K562 (cell line): ENCODE measurements around the gene TMEM87B. TPM values are rescaled to one million over a fixed set of nuclear protein-coding genes. Genes with fewer than 3 reads are reported as not detected.
"Not testable (repeated sequence)": the region's sequence is repeated elsewhere in the genome, so short reads cannot be mapped to it uniquely, and the experiment has no call there.

Experiments
- ATAC-seq: fragments of 200-7000 bp; cut with Tn5 transposase; 3 replicates; pipeline ENCODE4 v1.9.1; 2020; ENCODE audit warnings: moderate library complexity
- BruUV-seq: library from RNA; stranded (reverse); fragments of 400-500 nt; replicated peaks from 2 replicates; lab custom pipeline; 2021; lab: Mats Ljungman, UMichigan
- CTCF ChIA-PET: fragments of 300-600 bp; formaldehyde crosslinking; extraction: SDS; loops from one replicate; lab custom pipeline; 2021; ENCODE audit warnings: low intra/inter-chr PET ratio; lab: Yijun Ruan, JAX
- POLR2A ChIA-PET: fragments of 300-600, 350-650 bp; sonication (Branson Sonifier 250); formaldehyde crosslinking; extraction: SDS; loops from one replicate; lab custom pipeline; 2021; ENCODE audit warnings: antibody characterized with exemption, inconsistent platforms; lab: Yijun Ruan, JAX
- DNase-seq, 4 experiments: peaks; one replicate each; pipeline versions ENCODE4 v3.0.0 to v3.0.0-alpha.2; 2011 to 2018; ENCODE audit warnings: low spot score in 3 of 4, mixed read lengths in 3 of 4; ENCODE audit errors: extremely low read depth in 1 of 4
- FAIRE-seq: peaks from 2 replicates; lab custom pipeline; 2011; peaks lifted over from hg19 to GRCh38; lab: Jason Lieb, UNC
- H2AFZ ChIP-seq: 2 replicates; pipeline ENCODE4 v1.6.0; 2011; ENCODE audit warnings: low read depth, low read length, control low read depth, inconsistent platforms
- H3K27ac ChIP-seq: fragments of 200-600 bp; 3 replicates; pipeline ENCODE4 v1.8.0; 2011; ENCODE audit warnings: low read depth, mild to moderate bottlenecking, control low read depth, inconsistent platforms, low read length, moderate library complexity, mixed read lengths; ENCODE audit errors: extremely low read depth
- H3K27me3 ChIP-seq, 2 experiments: fragments of 300-600 bp in 1 of 2; 2 replicates in 1 of 2; 3 replicates in 1 of 2; pipeline versions ENCODE4 v1.6.0 to v1.8.0; 2011; ENCODE audit warnings: inconsistent platforms in 2 of 2, low read length in 2 of 2, mild to moderate bottlenecking in 1 of 2, mixed read lengths in 1 of 2, moderate library complexity in 1 of 2; ENCODE audit not compliant: control insufficient read depth in 2 of 2, insufficient read depth in 2 of 2
- H3K36me3 ChIP-seq: fragments of 300-600 bp; 3 replicates; pipeline ENCODE4 v1.8.0; 2011; ENCODE audit warnings: mild to moderate bottlenecking, low read length, inconsistent platforms; ENCODE audit not compliant: control insufficient read depth, insufficient read depth
- H3K4me1 ChIP-seq, 2 experiments: fragments of 200-600 bp in 1 of 2; replicated peaks in 1 of 2; 2 replicates in 1 of 2; 3 replicates in 1 of 2; pipeline versions ENCODE4 v1.5.1 to v1.8.0; 2011; ENCODE audit warnings: inconsistent platforms in 2 of 2, low read length in 2 of 2, mild to moderate bottlenecking in 1 of 2, mixed read lengths in 1 of 2, moderate library complexity in 1 of 2; ENCODE audit not compliant: control insufficient read depth in 2 of 2, insufficient read depth in 2 of 2
- H3K4me2 ChIP-seq: 2 replicates; pipeline ENCODE4 v1.6.1; 2011; ENCODE audit warnings: low read length, control low read depth, inconsistent platforms, mixed read lengths; ENCODE audit not compliant: insufficient read depth
- H3K4me3 ChIP-seq: fragments of 200-600 bp; sonication (generic), shearing (Covaris generic); 2 replicates; pipeline ENCODE4 v1.5.1; 2016; ENCODE audit warnings: control low read depth, inconsistent platforms
- H3K79me2 ChIP-seq: fragments of 200-600 bp; 3 replicates; pipeline ENCODE4 v1.8.0; 2011; ENCODE audit warnings: low read length, inconsistent platforms; ENCODE audit not compliant: control insufficient read depth, insufficient read depth
- H3K9ac ChIP-seq, 2 experiments: 2 replicates each; pipeline versions ENCODE4 v1.6.0 to v1.6.1; 2011; ENCODE audit warnings: low read depth in 2 of 2, low read length in 2 of 2, control low read depth in 1 of 2, inconsistent platforms in 1 of 2, mild to moderate bottlenecking in 1 of 2, mixed read lengths in 1 of 2; ENCODE audit not compliant: insufficient read depth in 1 of 2
- H3K9me1 ChIP-seq: one replicate; pipeline ENCODE4 v1.6.0; 2011; ENCODE audit warnings: inconsistent platforms, mild to moderate bottlenecking, low read length, moderate library complexity; ENCODE audit not compliant: control insufficient read depth, insufficient read depth
- H3K9me3 ChIP-seq: replicated peaks from 2 replicates; pipeline ENCODE4 v1.5.1; 2011; ENCODE audit warnings: low read depth, low read length, inconsistent platforms; ENCODE audit not compliant: control insufficient read depth, insufficient read depth
- H4K20me1 ChIP-seq: replicated peaks from 2 replicates; pipeline ENCODE4 v1.6.1; 2011; ENCODE audit warnings: low read length, inconsistent platforms, mixed read lengths; ENCODE audit not compliant: control insufficient read depth, insufficient read depth
- WGBS: fragments of 100-300 bp; shearing (Covaris generic); methylation state at CpG from one replicate; pipeline ENCODE4 v1.1.6; 2016; ENCODE audit warnings: low coverage, mixed read lengths; ENCODE audit not compliant: insufficient coverage; ENCODE audit errors: missing lambda C conversion rate; 5-methylcytosine and 5-hydroxymethylcytosine counted together
- in situ Hi-C: fragments of 300-500 bp; cut with MboI; formaldehyde crosslinking; loops from 4 replicates; pipeline ENCODE4 v1.15.0; 2018; ENCODE audit warnings: inconsistent platforms, mixed read lengths
- intact Hi-C: fragments of 100-400 bp; cut with micrococcal nuclease; formaldehyde crosslinking; loops from 2 replicates; pipeline ENCODE4 v1.14.2; 2022
- polyA plus RNA-seq, 8 experiments: library from polyadenylated mRNA; depleted of rRNA in 4 of 8; stranded (reverse) in 5 of 8; unstranded in 3 of 8; fragments of >200 nt; fragmentation: Nextera tagmentation in 2 of 8; fragmentation: Illumina TruSeq in 1 of 8; extraction: Ambion mirVana in 2 of 8; extraction: Trizol in 1 of 8; gene quantifications; 2 replicates each; pipeline versions ENCODE4 v1.2.1 to v1.2.3, GENCODE V29; 2011 to 2014; ENCODE audit warnings: inconsistent platforms in 1 of 8, missing spikeins in 1 of 8
- total RNA-seq, 7 experiments: library from RNA; depleted of rRNA in 6 of 7; stranded (reverse); fragments of >200 nt in 6 of 7; fragmentation: Illumina TruSeq in 2 of 7; extraction: Trizol in 2 of 7; gene quantifications; 2 replicates each; pipeline versions ENCODE4 v1.2.1 to v1.2.3, GENCODE V29; 2011 to 2021; ENCODE audit warnings: low replicate concordance in 1 of 7

TMEM87B gene
- total and polyA plus RNA-seq, 9 of the 15 experiments (the other 6 are each of a cell fraction or from before 2014, with no cell fraction given), result 3.7 to 17.1 (median 11.0) TPM

DNA sequence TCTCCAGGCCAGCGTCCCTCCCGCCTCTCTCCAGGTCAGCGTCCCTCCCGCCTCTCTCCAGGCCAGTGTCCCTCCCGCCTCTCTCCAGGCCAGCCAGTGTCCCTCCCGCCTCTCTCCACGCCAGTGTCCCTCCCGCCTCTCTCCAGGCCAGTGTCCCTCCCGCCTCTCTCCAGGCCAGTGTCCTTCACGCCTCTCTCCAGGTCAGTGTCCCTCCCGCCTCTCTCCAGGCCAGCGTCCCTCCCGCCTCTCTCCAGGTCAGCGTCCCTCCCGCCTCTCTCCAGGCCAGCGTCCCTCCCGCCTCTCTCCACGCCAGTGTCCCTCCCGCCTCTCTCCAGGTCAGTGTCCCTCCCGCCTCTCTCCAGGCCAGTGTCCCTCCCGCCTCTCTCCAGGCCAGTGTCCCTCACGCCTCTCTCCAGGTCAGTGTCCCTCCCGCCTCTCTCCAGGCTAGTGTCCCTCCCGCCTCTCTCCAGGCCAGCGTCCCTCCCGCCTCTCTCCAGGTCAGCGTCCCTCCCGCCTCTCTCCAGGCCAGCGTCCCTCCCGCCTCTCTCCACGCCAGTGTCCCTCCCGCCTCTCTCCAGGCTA, 84.1 kb downstream of the TMEM87B start:
- BruUV-seq, H3K9me3 ChIP-seq, CTCF ChIA-PET, H3K27ac ChIP-seq, H2AFZ ChIP-seq, H3K4me1 ChIP-seq, ATAC-seq, DNase-seq, H3K79me2 ChIP-seq, H3K36me3 ChIP-seq, H3K9ac ChIP-seq, H4K20me1 ChIP-seq, H3K9me1 ChIP-seq, in situ Hi-C loops, FAIRE-seq, H3K4me2 ChIP-seq, intact Hi-C loops, POLR2A ChIA-PET, H3K4me3 ChIP-seq: not testable (repeated sequence)
- peaks cover 30 to 48% of the 10 kb centered on the region in 2 experiments; a peak in 4 of 5 replicates for H3K27me3 ChIP-seq
- 12% methylated on average over 4 of the region's 32 CpGs for WGBS

DNA sequence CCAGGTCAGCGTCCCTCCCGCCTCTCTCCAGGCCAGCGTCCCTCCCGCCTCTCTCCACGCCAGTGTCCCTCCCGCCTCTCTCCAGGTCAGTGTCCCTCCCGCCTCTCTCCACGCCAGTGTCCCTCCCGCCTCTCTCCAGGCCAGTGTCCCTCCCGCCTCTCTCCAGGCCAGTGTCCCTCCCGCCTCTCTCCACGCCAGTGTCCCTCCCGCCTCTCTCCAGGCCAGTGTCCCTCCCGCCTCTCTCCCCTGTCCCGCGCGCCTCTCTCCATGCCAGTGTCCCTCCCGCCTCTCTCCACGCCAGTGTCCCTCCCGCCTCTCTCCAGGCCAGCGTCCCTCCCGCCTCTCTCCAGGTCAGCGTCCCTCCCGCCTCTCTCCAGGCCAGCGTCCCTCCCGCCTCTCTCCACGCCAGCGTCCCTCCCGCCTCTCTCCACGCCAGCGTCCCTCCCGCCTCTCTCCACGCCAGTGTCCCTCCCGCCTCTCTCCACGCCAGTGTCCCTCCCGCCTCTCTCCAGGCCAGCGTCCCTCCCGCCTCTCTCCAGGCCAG, 84.7 kb downstream of the TMEM87B start:
- H3K4me3 ChIP-seq, H3K4me2 ChIP-seq, H3K36me3 ChIP-seq, BruUV-seq, H3K9ac ChIP-seq, intact Hi-C loops, H3K27ac ChIP-seq, H2AFZ ChIP-seq, CTCF ChIA-PET, H3K9me1 ChIP-seq, FAIRE-seq, in situ Hi-C loops, ATAC-seq, H3K79me2 ChIP-seq, POLR2A ChIA-PET, H3K4me1 ChIP-seq, DNase-seq, H3K9me3 ChIP-seq, H4K20me1 ChIP-seq: not testable (repeated sequence)
- H3K27me3 ChIP-seq, result peaks cover 31 to 48% of the 10 kb centered on the region in 2 experiments; a peak in 4 of 5 replicates
- WGBS, result 5% methylated on average over 7 of the region's 38 CpGs
